MM.1S (cell line): ENCODE results near the gene LMNTD2.

Source experiments
- DNase-seq: peaks from one replicate; pipeline ENCODE4 v3.0.0-alpha.2; 2015
- H2AFZ ChIP-seq: fragments of 300-600 bp; sonication (generic); 2 replicates; pipeline ENCODE4 v1.6.0; 2016; ENCODE audit warnings: antibody characterized with exemption, low read length
- H3F3A ChIP-seq: fragments of 300-600 bp; sonication (generic); 2 replicates; pipeline ENCODE4 v1.6.1; 2016; ENCODE audit warnings: mild to moderate bottlenecking, antibody characterized with exemption, low read length, moderate library complexity, mixed read lengths; ENCODE audit not compliant: insufficient read depth
- H3K27ac ChIP-seq: fragments of 300-600 bp; sonication (generic); 2 replicates; pipeline ENCODE4 v1.5.1; 2016; ENCODE audit warnings: mild to moderate bottlenecking, low read length
- H3K27me3 ChIP-seq: fragments of 300-600 bp; sonication (generic); replicated peaks from 2 replicates; pipeline ENCODE4 v1.6.0; 2016; ENCODE audit warnings: low read length; ENCODE audit not compliant: insufficient read depth
- H3K36me3 ChIP-seq: fragments of 300-600 bp; sonication (generic); replicated peaks from 2 replicates; pipeline ENCODE4 v1.6.1; 2016; ENCODE audit warnings: mild to moderate bottlenecking, low read length, mixed read lengths; ENCODE audit not compliant: insufficient read depth
- H3K4me1 ChIP-seq: fragments of 300-600 bp; sonication (generic); 2 replicates; pipeline ENCODE4 v1.6.1; 2016; ENCODE audit warnings: low read length, mixed read lengths
- H3K4me2 ChIP-seq: fragments of 300-600 bp; sonication (generic); 2 replicates; pipeline ENCODE4 v1.6.0; 2016; ENCODE audit warnings: low read depth, low read length
- H3K4me3 ChIP-seq: fragments of 300-600 bp; sonication (generic); 2 replicates; pipeline ENCODE4 v1.5.1; 2016; ENCODE audit warnings: low read length, mixed read lengths
- H3K79me2 ChIP-seq: fragments of 300-600 bp; sonication (generic); 2 replicates; pipeline ENCODE4 v1.6.1; 2016; ENCODE audit warnings: mixed run types, low read length, mixed read lengths
- H3K9ac ChIP-seq: fragments of 300-600 bp; sonication (generic); 2 replicates; pipeline ENCODE4 v1.6.1; 2016; ENCODE audit warnings: low read length, mixed read lengths
- H3K9me2 ChIP-seq: fragments of 300-600 bp; sonication (generic); replicated peaks from 2 replicates; pipeline ENCODE4 v1.6.1; 2016; ENCODE audit warnings: mild to moderate bottlenecking, low read length, mixed read lengths; ENCODE audit not compliant: insufficient read depth
- H3K9me3 ChIP-seq: fragments of 300-600 bp; sonication (generic); replicated peaks from 2 replicates; pipeline ENCODE4 v1.6.1; 2016; ENCODE audit warnings: mild to moderate bottlenecking, low read length, mixed read lengths; ENCODE audit not compliant: insufficient read depth
- H4K20me1 ChIP-seq: fragments of 300-600 bp; sonication (generic); 2 replicates; pipeline ENCODE4 v1.6.1; 2016; ENCODE audit warnings: mild to moderate bottlenecking, low read length, moderate library complexity, mixed read lengths; ENCODE audit not compliant: insufficient read depth
- CTCF ChIP-seq: fragments of 300-600 bp; sonication (generic); IDR thresholded peaks from 2 replicates; pipeline ENCODE4 v1.5.1; 2016; ENCODE audit warnings: antibody characterized with exemption, low read length, mixed read lengths
- EZH2 ChIP-seq: fragments of 300-600 bp; sonication (generic); optimal IDR thresholded peaks from 2 replicates; pipeline ENCODE3; 2017; ENCODE audit warnings: low read depth, mild to moderate bottlenecking, antibody characterized with exemption, low read length, mixed read lengths
- EZH2phosphoT487 ChIP-seq: fragments of 300-600 bp; sonication (generic); IDR thresholded peaks from 2 replicates; pipeline ENCODE4 v1.6.1; 2018; ENCODE audit warnings: antibody characterized with exemption, low read length

The LMNTD2 gene

GRCh38 chr11:595400-595799 is 34.9 kb upstream of the LMNTD2 start:
- Histone ChIP-seq H3K9ac (no peak overlapping the region), H3K4me3 (no peak overlapping the region), H3K4me2 (no peak overlapping the region), H3K9me2 (no peaks in the 10 kb centered on the region), H2AFZ (no peak overlapping the region), H4K20me1 (no peaks in the 10 kb centered on the region), H3K4me1 (no peaks in the 10 kb centered on the region), H3K79me2 (peaks cover 68% of the 10 kb centered on the region), H3F3A (no peaks in the 10 kb centered on the region), H3K36me3 (peaks cover 21% of the 10 kb centered on the region), H3K27ac (no peak overlapping the region), H3K9me3 (no peaks in the 10 kb centered on the region), H3K27me3 (no peaks in the 10 kb centered on the region)
- TF ChIP-seq EZH2 = no peak
- TF ChIP-seq EZH2phosphoT487 = no peak
- no peak for TF ChIP-seq CTCF
- no peak for DNase-seq

- peaks cover 78% of the 10 kb centered on the region for H3K79me2 ChIP-seq
- H3K27ac ChIP-seq = no peak overlapping the region
- H3F3A ChIP-seq = no peaks in the 10 kb centered on the region
- H3K36me3 ChIP-seq = peaks cover 17% of the 10 kb centered on the region
- no peak overlapping the region for H3K4me3 ChIP-seq
- no peak overlapping the region for H2AFZ ChIP-seq
- DNase-seq = no peak
- H3K27me3 ChIP-seq = no peaks in the 10 kb centered on the region
- H3K4me1 ChIP-seq = no peaks in the 10 kb centered on the region
- H3K9me2 ChIP-seq = no peaks in the 10 kb centered on the region
- H3K9ac ChIP-seq = no peak overlapping the region
- TF ChIP-seq EZH2phosphoT487 = no peak
- no peak for TF ChIP-seq CTCF
- no peak for TF ChIP-seq EZH2
- no peak overlapping the region for H3K4me2 ChIP-seq
- no peaks in the 10 kb centered on the region for H4K20me1 ChIP-seq
- H3K9me3 ChIP-seq = no peaks in the 10 kb centered on the region
Measured at GRCh38 chr11:593347-593746, 32.8 kb upstream of the LMNTD2 start.

GRCh38 chr11:592918-593317 is 32.4 kb upstream of the LMNTD2 start:
- Histone ChIP-seq H3K9me3 (no peaks in the 10 kb centered on the region), H3F3A (no peaks in the 10 kb centered on the region), H3K27me3 (no peaks in the 10 kb centered on the region), H3K4me3 (no peak overlapping the region), H3K9ac (no peak overlapping the region), H3K4me1 (no peaks in the 10 kb centered on the region), H3K27ac (no peak overlapping the region), H3K79me2 (peaks cover 78% of the 10 kb centered on the region), H4K20me1 (no peaks in the 10 kb centered on the region), H2AFZ (no peak overlapping the region), H3K36me3 (peaks cover 16% of the 10 kb centered on the region), H3K9me2 (no peaks in the 10 kb centered on the region), H3K4me2 (no peak overlapping the region)
- DNase-seq = no peak
- TF ChIP-seq EZH2 (no peak), CTCF (no peak), EZH2phosphoT487 (no peak)
